ENCODE measurements around the gene FUT8.

FUT8 gene

DNA sequence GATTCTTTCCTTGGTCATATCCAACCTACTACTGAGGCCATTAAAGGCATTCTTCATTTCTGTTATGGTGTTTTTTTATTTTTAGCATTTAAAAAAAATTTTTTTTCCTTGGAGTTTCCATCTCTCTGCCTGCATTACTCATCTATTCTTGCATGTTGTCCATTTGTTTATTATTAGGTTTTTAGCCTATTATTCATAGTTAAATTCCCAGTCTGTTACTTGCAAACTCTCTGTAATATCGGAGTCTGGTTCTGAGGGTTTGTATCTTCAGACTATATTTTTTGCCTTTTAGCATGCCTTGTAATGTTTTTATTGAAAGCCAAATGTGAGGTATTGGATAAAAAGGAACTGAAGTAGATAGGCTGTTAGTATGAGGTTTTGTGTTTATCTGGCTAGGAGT is 284.3 kb downstream of the FUT8 start:
- no peak for ATAC-seq

DNA sequence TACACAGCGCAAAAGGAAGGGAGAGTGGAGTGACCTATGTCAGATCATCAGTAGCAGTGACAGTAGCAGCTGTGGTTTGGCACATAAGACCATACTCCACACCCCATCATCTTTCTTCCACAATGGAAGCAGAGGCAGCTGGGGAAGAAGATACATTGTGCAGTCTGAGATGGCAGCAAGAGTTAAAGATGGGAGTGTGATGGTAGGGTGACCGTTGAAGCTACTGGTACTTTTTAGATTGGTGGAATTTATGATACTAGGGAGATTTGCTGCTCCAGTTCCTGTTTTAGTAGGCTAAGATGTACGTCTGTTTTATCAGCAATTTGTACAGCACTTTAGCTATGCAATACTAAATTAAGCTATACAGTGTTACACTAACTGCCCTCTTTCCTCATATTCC is 291.0 kb downstream of the FUT8 start:
- no peak for ATAC-seq
- TF ChIP-seq ZC3H10 (CRISPR knock-in tag; IDR thresholded peaks at IDR 0.05) (no peak), GLIS3 (CRISPR knock-in tag; IDR thresholded peaks at IDR 0.05) (no peak), TCF4 (CRISPR knock-in tag; IDR thresholded peaks at IDR 0.05; ENCODE audit: borderline replicate concordance) (no peak), TOX (CRISPR knock-in tag; IDR thresholded peaks at IDR 0.05; ENCODE audit: borderline replicate concordance) (no peak), SNAI2 (CRISPR knock-in tag; IDR thresholded peaks at IDR 0.05) (no peak), PATZ1 (CRISPR knock-in tag; IDR thresholded peaks at IDR 0.05; ENCODE audit: borderline replicate concordance) (no peak), CSDC2 (CRISPR knock-in tag; IDR thresholded peaks at IDR 0.05) (no peak)
- TF ChIP-seq, protein P1, sequence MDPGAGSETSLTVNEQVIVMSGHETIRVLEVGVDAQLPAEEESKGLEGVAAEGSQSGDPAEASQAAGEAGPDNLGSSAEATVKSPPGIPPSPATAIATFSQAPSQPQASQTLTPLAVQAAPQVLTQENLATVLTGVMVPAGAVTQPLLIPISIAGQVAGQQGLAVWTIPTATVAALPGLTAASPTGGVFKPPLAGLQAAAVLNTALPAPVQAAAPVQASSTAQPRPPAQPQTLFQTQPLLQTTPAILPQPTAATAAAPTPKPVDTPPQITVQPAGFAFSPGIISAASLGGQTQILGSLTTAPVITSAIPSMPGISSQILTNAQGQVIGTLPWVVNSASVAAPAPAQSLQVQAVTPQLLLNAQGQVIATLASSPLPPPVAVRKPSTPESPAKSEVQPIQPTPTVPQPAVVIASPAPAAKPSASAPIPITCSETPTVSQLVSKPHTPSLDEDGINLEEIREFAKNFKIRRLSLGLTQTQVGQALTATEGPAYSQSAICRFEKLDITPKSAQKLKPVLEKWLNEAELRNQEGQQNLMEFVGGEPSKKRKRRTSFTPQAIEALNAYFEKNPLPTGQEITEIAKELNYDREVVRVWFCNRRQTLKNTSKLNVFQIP (CRISPR knock-in tag; IDR thresholded peaks at IDR 0.05; ENCODE audit: borderline replicate concordance, low read depth): no peak
- TF ChIP-seq, protein P2, sequence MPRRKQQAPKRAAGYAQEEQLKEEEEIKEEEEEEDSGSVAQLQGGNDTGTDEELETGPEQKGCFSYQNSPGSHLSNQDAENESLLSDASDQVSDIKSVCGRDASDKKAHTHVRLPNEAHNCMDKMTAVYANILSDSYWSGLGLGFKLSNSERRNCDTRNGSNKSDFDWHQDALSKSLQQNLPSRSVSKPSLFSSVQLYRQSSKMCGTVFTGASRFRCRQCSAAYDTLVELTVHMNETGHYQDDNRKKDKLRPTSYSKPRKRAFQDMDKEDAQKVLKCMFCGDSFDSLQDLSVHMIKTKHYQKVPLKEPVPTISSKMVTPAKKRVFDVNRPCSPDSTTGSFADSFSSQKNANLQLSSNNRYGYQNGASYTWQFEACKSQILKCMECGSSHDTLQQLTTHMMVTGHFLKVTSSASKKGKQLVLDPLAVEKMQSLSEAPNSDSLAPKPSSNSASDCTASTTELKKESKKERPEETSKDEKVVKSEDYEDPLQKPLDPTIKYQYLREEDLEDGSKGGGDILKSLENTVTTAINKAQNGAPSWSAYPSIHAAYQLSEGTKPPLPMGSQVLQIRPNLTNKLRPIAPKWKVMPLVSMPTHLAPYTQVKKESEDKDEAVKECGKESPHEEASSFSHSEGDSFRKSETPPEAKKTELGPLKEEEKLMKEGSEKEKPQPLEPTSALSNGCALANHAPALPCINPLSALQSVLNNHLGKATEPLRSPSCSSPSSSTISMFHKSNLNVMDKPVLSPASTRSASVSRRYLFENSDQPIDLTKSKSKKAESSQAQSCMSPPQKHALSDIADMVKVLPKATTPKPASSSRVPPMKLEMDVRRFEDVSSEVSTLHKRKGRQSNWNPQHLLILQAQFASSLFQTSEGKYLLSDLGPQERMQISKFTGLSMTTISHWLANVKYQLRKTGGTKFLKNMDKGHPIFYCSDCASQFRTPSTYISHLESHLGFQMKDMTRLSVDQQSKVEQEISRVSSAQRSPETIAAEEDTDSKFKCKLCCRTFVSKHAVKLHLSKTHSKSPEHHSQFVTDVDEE (CRISPR knock-in tag; IDR thresholded peaks at IDR 0.05): no peak

More for the DNA sequence above, 284.3 kb downstream of the FUT8 start:
- TF ChIP-seq PATZ1 (CRISPR knock-in tag; IDR thresholded peaks at IDR 0.05; ENCODE audit: borderline replicate concordance) (no peak), SNAI2 (CRISPR knock-in tag; IDR thresholded peaks at IDR 0.05) (no peak), ZFP3 (CRISPR knock-in tag; IDR thresholded peaks at IDR 0.05) (no peak), PPARA (CRISPR knock-in tag; IDR thresholded peaks at IDR 0.05; ENCODE audit: borderline replicate concordance) (no peak), ZNF565 (CRISPR knock-in tag; conservative IDR thresholded peaks at IDR 0.05; ENCODE audit: low read depth) (no peak), ZNF70 (CRISPR knock-in tag; IDR thresholded peaks at IDR 0.05) (no peak), TCF4 (CRISPR knock-in tag; IDR thresholded peaks at IDR 0.05; ENCODE audit: borderline replicate concordance) (no peak), OSR1 (CRISPR knock-in tag; IDR thresholded peaks at IDR 0.05) (no peak)
- TF ChIP-seq, protein P1 (CRISPR knock-in tag; IDR thresholded peaks at IDR 0.05; ENCODE audit: borderline replicate concordance, low read depth): no peak
- TF ChIP-seq, protein P2 (CRISPR knock-in tag; IDR thresholded peaks at IDR 0.05): no peak

GRCh38 chr14:65703996-65704395 is 291.5 kb downstream of the FUT8 start:
- ATAC-seq: no peak
- TF ChIP-seq ARNTL (CRISPR knock-in tag; IDR thresholded peaks at IDR 0.05; ENCODE audit: borderline replicate concordance, low read depth) (no peak), ZFP3 (CRISPR knock-in tag; IDR thresholded peaks at IDR 0.05) (no peak), ZNF8 (CRISPR knock-in tag; IDR thresholded peaks at IDR 0.05) (no peak), PATZ1 (CRISPR knock-in tag; IDR thresholded peaks at IDR 0.05; ENCODE audit: borderline replicate concordance) (no peak)
